ENCODE measurements around the gene CBFA2T3.
A peak's percentile ranks its signal among the peaks of the same experiment; 100 is the strongest.

The CBFA2T3 gene

DNA sequence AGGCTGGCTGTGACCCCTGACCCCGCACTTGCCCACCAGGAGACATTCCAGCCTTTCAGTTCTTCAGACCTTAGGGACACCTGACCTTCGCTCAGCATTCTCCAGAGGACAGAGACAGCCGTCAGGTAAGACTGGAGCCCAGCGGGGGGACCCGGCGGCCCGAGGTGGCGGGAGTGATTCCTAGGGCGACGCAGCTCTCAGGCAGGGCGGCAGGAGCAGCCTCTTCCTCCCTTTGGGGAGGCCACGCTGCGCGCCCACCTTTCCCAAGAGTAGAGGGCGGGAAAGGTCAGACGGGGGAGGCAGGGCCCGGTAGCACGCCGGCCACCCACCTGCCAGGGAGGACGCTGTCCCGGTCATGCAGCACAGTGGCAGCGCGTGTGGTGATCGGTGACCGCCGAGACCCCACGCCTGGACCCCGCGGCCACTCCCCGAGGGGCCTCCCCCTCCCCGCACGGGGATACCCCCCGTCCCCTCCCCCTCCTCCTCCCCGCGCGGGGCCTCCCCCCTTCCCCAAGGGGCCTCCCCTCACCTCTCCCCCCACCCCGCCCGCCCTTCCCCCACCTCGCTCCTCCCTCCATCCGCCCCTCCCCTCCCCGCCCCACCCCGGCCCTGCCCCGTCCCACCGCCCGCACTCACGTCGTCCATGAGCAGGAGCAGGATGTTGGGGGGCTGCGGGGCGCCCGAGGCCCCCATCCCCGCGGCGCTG, 120.7 kb downstream of the CBFA2T3 start:
- H3K4me1 Mint-ChIP-seq: peaks cover 37% of the 10 kb centered on the region
- H3K36me3 Mint-ChIP-seq: peaks cover 14% of the 10 kb centered on the region

DNA sequence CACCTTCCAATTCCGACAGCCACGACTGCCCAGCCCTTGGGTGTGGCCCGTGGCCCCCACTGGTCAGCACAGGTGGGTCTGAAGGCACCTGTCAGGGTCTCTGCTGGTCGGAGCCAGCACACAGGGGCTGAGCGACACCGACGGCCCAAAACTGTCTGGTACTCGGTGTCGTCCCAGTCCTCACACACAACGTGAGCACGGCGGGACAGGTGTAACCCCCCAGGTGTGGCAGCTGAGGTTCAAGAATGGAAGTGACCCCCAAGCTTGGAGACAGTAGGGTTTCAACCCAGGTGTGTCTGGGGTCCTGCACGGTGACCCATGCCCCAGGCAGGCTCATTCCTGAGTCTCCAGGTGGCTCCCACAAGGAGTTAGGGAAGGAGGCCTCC, 121.3 kb downstream of the CBFA2T3 start:
- Mint-ChIP-seq H3K27me3 (no peaks in the 10 kb centered on the region), H3K27ac (peak overlapping the region; percentile 73), H3K36me3 (peaks cover 11% of the 10 kb centered on the region), H3K4me1 (peaks cover 37% of the 10 kb centered on the region), H3K9me3 (no peaks in the 10 kb centered on the region), H3K4me3 (peak overlapping the region; percentile 76)
- ATAC-seq: no peak

More for the DNA sequence above, 120.7 kb downstream of the CBFA2T3 start:
- Mint-ChIP-seq H3K27me3 (no peaks in the 10 kb centered on the region), H3K4me3 (peak overlapping the region; percentile 95), H3K9me3 (no peaks in the 10 kb centered on the region), H3K27ac (peak overlapping the region; percentile 82)
- ATAC-seq: peak; percentile 60

DNA sequence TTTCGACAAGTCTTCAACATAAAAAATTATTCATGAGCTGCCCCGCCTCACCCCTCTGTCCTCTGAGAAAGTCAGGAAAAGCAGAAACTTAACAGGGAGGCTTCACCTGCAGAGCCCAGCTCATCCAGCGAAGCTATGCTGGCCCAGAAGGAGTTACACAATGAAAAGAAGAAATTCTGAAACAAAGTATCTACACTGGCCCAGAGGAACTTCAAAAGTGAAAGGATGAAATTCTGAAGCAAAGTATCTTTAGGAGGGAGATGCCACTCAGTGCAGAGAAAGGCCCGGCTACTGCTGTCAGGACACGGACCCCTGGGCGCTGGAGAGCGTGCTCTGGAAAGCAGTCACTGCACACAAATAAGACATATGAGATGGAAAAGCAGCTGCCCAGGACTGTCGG, 121.8 kb downstream of the CBFA2T3 start:
- Mint-ChIP-seq H3K27ac (peak overlapping the region; percentile 73), H3K4me3 (peak overlapping the region; percentile 77), H3K27me3 (no peaks in the 10 kb centered on the region), H3K9me3 (no peaks in the 10 kb centered on the region), H3K36me3 (peaks cover 8% of the 10 kb centered on the region), H3K4me1 (peaks cover 37% of the 10 kb centered on the region)
- ATAC-seq: no peak

DNA sequence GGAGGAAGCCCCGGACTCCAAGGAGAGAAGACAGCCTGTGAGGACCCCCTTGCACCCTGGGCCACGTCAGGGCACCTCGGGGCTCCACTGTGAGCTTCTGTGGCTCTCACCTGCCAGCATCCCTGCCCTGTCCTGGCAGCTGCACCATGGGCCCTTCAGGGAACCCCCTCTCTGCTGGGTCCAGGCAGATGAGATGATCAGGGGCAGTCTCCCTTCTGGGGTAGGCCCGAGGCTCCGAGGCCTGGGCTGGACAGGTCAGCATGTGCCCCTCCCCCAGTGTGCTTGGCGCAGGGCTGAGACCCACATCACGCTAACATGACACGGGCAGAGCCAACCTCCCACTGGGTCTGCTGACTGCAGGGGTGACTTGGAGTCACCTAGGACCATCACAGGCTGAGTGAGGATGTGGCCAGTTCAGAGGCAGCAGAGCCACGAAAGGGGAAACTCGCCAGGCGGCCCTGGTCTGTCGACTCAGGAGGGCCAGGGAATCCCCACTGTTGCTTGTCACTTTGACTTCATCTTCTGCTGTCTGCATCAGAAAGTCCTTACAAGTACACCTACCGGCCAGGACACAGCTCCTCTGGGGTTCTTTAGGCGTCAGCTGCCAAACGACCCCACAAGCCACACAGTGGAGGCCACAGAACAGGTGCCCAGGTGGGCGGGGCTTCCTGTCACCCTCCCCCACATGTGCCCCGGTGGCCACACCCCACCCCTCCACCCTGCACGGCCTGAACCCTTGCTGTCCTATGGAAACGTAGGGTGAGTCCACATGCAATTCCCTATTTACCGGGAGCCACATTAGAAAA, 122.5 kb downstream of the CBFA2T3 start:
- H3K4me1 Mint-ChIP-seq: peaks cover 37% of the 10 kb centered on the region
- H3K4me3 Mint-ChIP-seq: peak overlapping the region; percentile 77
- peak overlapping the region; percentile 73 for H3K27ac Mint-ChIP-seq

DNA sequence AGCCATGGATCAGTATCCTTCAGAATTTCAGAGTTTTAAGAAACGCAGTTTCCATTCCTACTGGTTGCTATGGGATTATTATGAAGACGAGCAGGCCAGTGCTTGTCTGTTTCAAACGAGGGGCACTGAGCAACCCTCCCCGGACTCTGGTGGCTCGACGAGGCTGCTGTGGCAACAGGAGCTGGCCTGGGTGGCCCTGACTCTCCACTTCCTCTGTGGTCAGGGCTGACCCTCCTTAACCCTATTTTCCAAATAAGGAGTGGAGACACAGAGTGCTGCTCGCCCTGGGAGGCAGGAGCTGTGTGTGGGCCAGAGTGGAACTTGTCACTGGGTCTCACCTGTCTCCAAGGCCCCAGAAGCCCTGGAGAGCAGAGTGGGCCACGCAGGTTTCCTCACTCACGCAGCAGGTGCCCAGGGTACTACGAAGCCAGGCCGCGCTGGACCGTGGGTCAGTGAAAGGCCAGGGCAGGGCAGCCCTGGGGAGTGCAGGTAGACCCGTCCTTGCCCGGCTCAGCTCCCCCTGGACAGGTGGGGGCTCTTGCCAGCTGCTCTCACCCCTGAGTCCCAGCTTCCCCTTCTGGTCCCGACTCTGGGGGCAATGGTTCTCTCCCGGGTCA, 123.6 kb downstream of the CBFA2T3 start:
- no peaks in the 10 kb centered on the region for H3K27me3 Mint-ChIP-seq

More for the DNA sequence above, 122.5 kb downstream of the CBFA2T3 start:
- H3K27me3 Mint-ChIP-seq: no peaks in the 10 kb centered on the region
- peaks cover 8% of the 10 kb centered on the region for H3K36me3 Mint-ChIP-seq
- peak; percentile 44 for ATAC-seq
- no peaks in the 10 kb centered on the region for H3K9me3 Mint-ChIP-seq

DNA sequence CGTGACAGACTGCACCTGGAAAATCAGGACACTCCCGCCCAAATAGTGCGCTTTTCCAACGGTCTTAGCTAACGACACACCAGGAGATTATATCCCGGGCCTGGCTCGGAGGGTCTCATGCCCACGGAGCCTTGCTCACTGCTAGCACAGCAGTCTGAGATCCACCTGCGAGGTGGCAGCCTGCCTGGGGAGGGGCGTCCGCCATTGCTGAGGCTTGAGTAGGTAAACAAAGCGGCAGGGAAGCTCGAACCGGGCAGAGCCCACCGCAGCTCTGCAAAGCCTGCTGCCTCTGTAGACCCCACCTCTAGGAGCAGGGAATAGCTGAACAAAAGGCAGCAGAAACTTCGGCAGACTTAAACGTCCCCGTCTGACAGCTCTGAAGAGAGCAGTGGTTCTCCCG, 125.4 kb downstream of the CBFA2T3 start:
- H3K9me3 Mint-ChIP-seq: no peaks in the 10 kb centered on the region
- H3K4me1 Mint-ChIP-seq: peaks cover 22% of the 10 kb centered on the region
- no peak for ATAC-seq
- H3K27ac Mint-ChIP-seq: no peak overlapping the region
- peaks cover 8% of the 10 kb centered on the region for H3K36me3 Mint-ChIP-seq
- no peaks in the 10 kb centered on the region for H3K27me3 Mint-ChIP-seq
- no peak overlapping the region for H3K4me3 Mint-ChIP-seq

More for the DNA sequence above, 123.6 kb downstream of the CBFA2T3 start:
- no peak for ATAC-seq
- no peak overlapping the region for H3K4me3 Mint-ChIP-seq
- H3K36me3 Mint-ChIP-seq: peaks cover 8% of the 10 kb centered on the region
- H3K4me1 Mint-ChIP-seq: peaks cover 33% of the 10 kb centered on the region
- H3K27ac Mint-ChIP-seq: no peak overlapping the region
- no peaks in the 10 kb centered on the region for H3K9me3 Mint-ChIP-seq

DNA sequence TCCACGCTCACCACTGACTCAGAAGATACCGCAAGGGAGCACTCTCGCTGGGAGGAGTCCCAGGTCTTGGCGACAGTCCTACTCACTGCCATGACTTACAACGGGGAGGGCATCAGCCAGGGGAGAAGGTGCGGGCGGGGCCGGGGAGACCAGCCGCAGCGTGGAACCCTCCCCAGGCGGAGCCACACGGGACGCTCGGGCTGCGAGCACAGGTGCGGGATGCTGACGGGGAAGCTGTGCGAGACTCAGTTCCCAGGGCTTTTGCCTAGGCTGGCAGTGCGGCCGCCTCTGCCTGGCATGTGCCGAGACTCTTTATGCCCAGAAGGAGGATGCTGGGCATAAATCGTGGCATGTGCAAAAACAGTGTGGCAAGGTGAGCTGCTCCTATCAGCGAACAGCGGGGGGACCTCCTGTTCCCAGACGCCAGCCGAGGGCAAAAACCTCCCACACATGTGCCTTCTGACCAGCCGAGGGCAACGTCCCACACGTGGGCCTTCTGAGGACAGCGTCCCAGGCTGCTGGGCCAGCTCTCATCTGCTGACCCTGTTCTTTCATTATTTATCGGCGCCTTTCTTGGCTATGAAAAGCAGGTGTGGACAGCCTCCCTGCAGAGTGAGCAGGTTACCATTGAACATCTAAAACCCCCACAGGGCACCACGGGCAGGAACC, 126.3 kb downstream of the CBFA2T3 start:
- peaks cover 8% of the 10 kb centered on the region for H3K36me3 Mint-ChIP-seq
- no peak for ATAC-seq
- peaks cover 17% of the 10 kb centered on the region for H3K4me1 Mint-ChIP-seq
- no peak overlapping the region for H3K4me3 Mint-ChIP-seq
- H3K9me3 Mint-ChIP-seq: no peaks in the 10 kb centered on the region
- H3K27me3 Mint-ChIP-seq: no peaks in the 10 kb centered on the region
- H3K27ac Mint-ChIP-seq: no peak overlapping the region

DNA sequence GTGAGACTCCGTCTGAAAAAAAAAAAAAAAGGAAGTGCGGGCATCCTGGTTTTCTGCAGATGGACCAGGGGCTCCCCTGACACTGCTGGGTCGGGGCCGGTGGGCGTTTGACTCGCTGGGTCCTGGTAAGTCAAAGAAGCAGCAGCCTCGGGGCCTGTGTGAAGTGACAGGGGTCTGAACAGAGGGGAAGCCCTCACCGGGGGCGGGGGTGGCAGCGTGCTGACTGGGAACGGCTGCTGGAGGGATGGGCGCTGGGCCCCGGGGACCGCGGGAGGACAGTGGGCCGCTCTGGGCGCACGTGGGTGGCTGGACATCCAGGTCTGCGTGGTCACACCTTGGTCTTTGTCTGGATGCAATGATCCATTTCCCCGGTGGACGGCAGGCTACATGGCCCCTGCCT, 128.4 kb downstream of the CBFA2T3 start:
- ATAC-seq: peak; percentile 47
- H3K36me3 Mint-ChIP-seq: peaks cover 8% of the 10 kb centered on the region
- H3K27me3 Mint-ChIP-seq: no peaks in the 10 kb centered on the region
- no peaks in the 10 kb centered on the region for H3K9me3 Mint-ChIP-seq
- no peaks in the 10 kb centered on the region for H3K4me1 Mint-ChIP-seq
- no peak overlapping the region for H3K27ac Mint-ChIP-seq
- H3K4me3 Mint-ChIP-seq: no peak overlapping the region

DNA sequence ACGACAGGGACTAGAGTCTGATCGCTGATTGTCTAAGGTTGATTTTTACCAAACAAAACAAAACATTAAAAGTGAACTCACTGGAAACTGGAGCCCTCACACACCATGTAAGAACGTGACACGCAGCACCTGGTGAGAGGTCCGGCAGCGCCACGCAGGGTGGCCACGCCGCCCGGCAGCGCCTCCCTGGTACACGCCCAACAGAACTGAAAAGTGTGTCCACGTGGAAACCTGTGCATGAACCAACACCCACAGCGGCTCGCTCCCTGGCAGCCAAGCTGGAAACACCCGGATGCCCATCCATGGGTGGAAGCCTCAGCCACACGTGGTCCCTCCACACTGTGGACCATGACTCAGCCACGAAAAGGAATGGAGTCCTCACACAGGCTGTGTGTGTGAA, 129.4 kb downstream of the CBFA2T3 start:
- Mint-ChIP-seq H3K27me3 (no peaks in the 10 kb centered on the region), H3K4me1 (no peaks in the 10 kb centered on the region), H3K27ac (no peak overlapping the region), H3K9me3 (no peaks in the 10 kb centered on the region), H3K36me3 (peaks cover 8% of the 10 kb centered on the region), H3K4me3 (no peak overlapping the region)
- no peak for ATAC-seq

DNA sequence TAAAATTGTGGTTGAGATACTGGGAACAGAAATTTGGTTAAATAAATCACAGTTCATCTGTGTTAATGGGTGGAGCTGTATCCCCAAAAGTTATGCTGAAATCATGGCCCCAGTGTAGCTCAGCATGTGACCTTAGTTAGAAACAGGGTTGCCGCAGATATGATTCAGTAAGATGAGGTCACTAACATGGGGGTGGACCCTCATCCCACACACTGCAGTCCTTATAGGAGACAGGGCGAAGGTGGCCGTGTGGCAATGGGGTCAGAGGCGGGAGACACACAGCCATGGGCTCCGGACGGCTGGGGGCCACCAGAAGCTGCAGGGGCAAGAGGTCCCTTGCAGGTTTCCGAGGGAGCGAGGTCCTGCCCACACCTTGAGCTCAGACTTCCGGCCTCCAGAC, 130.9 kb downstream of the CBFA2T3 start:
- Mint-ChIP-seq H3K27ac (no peak overlapping the region), H3K4me3 (no peak overlapping the region), H3K36me3 (no peaks in the 10 kb centered on the region), H3K4me1 (peaks cover 8% of the 10 kb centered on the region), H3K9me3 (no peaks in the 10 kb centered on the region), H3K27me3 (no peaks in the 10 kb centered on the region)
- no peak for ATAC-seq

DNA sequence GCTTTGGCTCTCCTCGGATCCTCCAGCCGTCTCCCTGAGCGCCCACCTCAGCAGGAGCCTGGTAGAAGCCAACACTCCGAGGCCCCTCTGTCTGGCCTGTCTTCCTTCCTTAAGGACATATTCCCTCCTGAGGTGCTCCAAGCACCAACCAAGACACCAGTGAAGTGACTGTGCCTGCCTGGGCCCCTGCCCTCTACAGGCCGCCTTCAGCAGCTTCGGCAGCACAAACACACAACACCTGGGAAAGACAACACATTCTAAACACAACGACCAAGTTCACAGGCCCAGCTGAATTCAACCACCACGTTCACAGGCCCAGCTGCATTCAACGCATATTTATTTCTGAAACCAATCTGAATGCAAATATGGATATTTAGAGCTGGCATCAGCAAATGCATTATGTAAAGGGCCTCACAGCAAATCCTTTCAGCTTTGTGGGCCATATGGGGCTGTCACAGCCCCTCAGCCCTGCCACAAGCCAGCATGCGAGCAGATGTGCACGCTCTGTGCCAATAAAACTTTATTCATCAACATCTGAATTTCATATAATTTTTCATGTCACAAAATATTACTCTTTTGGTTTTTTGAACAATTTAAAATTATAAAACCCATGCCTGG, 132.5 kb downstream of the CBFA2T3 start:
- no peaks in the 10 kb centered on the region for H3K9me3 Mint-ChIP-seq
- H3K27me3 Mint-ChIP-seq: no peaks in the 10 kb centered on the region
- no peak overlapping the region for H3K27ac Mint-ChIP-seq
- H3K4me1 Mint-ChIP-seq: peaks cover 8% of the 10 kb centered on the region
- peaks cover 10% of the 10 kb centered on the region for H3K36me3 Mint-ChIP-seq
- ATAC-seq: no peak
- H3K4me3 Mint-ChIP-seq: no peak overlapping the region

DNA sequence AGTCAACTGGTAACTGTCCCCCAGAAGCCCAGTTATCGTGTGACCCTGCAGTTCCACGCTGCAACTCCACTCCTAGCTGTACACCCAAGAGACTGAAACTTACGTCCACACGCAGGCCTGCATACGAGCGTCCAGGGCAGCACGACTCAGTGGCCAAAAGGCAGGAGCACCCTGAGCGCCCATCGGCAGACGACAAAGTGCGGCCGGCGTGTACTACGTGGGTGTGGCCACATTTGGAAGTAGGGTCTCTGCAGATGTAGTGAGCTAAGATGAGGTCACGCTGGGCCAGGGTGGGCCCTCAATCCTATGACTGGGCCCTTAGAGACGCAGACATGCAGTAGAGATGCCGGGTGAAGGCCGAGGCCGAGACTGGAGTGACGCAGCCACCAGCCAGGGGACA, 133.8 kb downstream of the CBFA2T3 start:
- Mint-ChIP-seq H3K27me3 (no peaks in the 10 kb centered on the region), H3K4me1 (peaks cover 8% of the 10 kb centered on the region), H3K36me3 (peaks cover 20% of the 10 kb centered on the region), H3K9me3 (no peaks in the 10 kb centered on the region), H3K27ac (no peak overlapping the region), H3K4me3 (no peak overlapping the region)
- no peak for ATAC-seq

DNA sequence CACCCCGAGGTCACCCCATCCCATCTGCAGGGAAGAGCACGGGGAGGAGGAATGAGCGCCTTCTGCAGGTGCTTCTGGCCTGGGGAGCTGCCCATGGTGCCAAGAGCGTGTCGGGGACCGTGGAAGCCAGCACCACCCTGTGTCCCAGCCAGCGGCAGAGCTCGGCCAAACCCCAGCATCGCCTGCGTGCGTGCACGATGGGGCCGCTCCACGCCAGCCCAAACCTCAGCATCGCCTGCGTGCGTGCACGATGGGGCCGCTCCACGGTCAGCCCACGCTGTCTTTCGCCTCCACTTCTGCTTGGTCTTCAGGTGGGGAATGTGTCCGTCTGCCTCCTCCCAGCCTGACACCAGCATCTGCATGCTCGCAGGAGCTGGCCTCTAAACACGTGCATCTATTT, 134.2 kb downstream of the CBFA2T3 start:
- no peak overlapping the region for H3K4me3 Mint-ChIP-seq
- H3K27ac Mint-ChIP-seq: no peak overlapping the region
- ATAC-seq: no peak
- H3K27me3 Mint-ChIP-seq: no peaks in the 10 kb centered on the region
- H3K9me3 Mint-ChIP-seq: no peaks in the 10 kb centered on the region
- peaks cover 24% of the 10 kb centered on the region for H3K36me3 Mint-ChIP-seq
- peaks cover 8% of the 10 kb centered on the region for H3K4me1 Mint-ChIP-seq

DNA sequence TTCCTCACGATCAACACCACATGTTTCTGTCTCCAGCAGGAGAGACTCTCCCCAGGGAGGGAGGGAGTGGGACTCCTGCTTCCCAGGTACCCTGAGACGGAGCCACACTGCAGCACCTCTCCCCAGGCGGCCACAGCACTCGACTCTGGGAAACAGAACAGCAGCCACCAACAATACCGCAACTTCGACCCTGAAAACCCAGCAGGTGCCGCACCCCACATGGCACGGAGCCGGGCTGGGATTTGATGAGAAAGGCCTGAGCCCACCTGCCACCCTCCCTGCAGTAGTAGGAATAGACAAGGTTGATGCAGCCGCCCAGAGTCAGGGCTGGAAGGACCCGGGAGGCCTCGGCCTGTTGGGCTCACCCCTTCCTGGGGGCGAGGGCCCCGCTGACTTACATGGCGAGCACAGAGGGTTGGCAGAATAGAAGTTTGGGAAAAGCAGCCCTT, 134.7 kb downstream of the CBFA2T3 start:
- H3K36me3 Mint-ChIP-seq: peaks cover 24% of the 10 kb centered on the region
- H3K27ac Mint-ChIP-seq: no peak overlapping the region
- no peaks in the 10 kb centered on the region for H3K27me3 Mint-ChIP-seq
- H3K9me3 Mint-ChIP-seq: no peaks in the 10 kb centered on the region
- no peak overlapping the region for H3K4me3 Mint-ChIP-seq
- peaks cover 8% of the 10 kb centered on the region for H3K4me1 Mint-ChIP-seq
- ATAC-seq: no peak

Data from stimulated activated memory B cell treated with anti-CD40 and anti-IgM and Interleukin-4, amounts not matched to agents 10 μg/mL and 1 μg/mL and 100 μg/mL, for 72 hours (primary cell).